Fibroblast of skin of right quadriceps (primary cell): ENCODE results near the gene EEIG1.

Experiments
- DNase-seq: peaks from one replicate; pipeline ENCODE4 v3.0.0-alpha.2; 2013

The EEIG1 gene

DNA sequence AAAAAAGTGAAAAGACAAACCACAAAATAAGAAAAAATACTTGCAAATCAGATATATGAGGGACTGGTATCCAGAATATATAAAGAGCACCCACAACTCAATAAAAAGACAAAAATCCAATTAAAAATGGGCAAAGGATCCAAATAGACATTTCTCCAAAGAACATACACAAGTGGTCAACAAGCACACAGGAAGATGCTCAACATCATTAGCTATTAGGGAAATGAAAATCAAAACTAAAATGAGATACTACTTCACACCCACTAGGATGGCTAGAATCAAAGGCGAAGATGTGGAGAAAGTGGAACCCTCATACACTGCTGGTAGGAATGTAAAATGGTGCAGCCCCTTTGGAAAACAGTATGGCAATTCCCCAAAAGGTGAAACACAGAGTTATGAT is 22.1 kb downstream of the EEIG1 start:
- no peak for DNase-seq

DNA sequence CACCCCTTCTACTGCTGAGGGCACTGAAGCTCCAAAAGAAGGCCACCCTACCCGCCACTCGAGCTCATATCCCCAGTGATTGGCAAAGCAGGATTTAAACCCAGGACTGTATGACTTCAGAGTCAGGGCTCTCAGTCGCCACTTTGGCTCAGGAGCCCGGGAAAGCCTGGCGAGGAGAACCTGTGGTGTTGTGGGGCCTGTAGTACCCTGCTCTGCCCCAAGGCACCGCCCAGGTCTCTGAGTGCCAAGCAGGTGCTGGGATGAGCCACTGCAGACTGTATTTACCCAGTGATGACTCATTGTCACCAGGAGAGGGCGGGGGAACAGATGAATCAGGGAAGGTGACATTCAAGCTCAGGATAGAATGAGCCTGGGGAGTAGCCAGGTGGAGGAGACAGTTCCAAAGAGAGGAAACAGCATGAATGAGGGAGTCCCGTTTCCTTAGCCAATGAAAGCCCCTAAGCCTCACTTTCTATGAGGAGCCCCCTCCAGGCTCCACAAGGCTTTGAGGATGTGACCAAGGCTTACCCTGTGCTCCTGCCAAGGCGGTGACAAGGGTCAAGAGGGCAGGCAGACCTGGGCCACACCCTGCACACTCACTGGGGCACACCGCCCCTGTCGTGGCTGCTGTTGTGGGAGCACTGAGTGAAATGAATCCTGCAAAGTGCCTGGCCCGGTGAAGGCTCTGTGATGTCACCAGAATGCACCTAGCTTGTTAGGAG is 25.3 kb downstream of the EEIG1 start:
- no peak for DNase-seq

DNA sequence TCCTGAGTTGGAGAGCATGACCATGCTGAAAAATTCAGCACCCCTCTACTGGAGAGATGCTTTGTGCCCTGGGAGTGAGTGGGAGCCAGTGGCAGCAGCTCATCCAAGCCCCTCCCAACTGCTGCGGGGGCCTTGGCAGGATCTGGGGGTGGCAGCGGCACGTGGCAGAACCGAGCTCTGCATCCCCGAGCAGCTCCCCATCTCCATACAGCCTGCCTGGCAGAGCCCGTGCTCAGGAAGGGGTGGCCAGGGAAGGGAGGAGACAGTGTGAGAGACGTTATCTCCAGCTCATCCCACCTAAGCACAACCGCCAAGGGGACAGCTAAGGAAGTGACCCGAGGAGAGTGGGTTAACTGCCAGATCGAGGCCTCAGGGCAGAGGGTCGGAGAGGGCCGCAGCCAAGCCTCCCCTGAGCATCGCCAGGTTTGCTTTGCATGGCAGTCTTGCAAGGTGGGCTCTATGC is 25.9 kb downstream of the EEIG1 start:
- no peak for DNase-seq

DNA sequence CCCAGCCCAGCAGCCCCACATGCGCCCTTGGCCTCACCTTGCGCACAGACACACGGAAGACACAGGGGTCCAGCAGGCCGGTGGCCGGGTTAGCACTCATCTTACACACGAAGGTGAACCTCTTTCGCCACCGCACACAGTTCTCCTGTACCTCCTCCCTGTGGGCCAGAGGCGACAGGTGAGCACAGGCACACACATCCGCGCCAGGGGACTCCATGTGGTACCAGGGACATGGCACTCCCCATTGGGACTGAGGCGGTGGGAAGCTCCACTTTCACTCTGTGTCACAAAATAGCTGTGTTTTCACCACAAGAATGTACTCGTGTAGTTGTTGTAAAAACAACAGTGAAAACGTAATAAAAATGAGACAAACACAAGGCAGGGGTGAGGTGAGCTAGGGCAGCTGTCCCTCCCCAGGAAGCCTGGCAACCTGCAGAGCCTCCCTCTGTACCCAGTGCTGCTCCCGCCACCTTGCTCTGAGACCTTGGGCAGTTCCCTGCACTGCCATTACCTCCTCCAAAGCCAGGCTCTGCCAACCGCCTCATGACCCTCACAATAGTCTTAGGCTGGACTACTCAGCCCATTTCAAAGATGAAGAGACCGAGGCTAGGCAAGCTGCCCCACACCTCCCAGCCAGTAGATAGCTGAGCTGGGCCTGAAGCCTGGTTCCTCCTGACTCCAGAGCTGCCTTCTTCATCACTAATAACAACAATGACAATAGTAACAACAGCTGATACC is 26.9 kb downstream of the EEIG1 start:
- DNase-seq: no peak

DNA sequence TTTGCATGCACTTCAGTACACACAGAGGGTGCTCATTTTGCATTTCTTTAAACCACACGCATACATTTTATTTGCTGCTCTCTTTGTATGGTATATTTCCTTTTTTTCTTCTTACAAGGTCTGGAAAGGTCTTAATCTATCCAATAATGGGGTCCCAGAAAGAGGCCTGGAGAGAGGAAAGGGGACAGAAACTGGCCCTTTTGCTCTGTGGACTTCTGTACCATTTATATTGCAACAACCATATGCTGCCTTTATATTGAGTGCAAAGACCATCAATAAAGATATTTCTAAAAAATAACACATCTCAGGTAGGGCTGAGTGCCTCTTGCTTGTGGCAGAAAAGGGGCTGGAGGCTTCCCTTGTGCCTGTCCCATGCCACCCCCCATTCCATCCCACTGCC is 27.6 kb downstream of the EEIG1 start:
- DNase-seq: no peak

DNA sequence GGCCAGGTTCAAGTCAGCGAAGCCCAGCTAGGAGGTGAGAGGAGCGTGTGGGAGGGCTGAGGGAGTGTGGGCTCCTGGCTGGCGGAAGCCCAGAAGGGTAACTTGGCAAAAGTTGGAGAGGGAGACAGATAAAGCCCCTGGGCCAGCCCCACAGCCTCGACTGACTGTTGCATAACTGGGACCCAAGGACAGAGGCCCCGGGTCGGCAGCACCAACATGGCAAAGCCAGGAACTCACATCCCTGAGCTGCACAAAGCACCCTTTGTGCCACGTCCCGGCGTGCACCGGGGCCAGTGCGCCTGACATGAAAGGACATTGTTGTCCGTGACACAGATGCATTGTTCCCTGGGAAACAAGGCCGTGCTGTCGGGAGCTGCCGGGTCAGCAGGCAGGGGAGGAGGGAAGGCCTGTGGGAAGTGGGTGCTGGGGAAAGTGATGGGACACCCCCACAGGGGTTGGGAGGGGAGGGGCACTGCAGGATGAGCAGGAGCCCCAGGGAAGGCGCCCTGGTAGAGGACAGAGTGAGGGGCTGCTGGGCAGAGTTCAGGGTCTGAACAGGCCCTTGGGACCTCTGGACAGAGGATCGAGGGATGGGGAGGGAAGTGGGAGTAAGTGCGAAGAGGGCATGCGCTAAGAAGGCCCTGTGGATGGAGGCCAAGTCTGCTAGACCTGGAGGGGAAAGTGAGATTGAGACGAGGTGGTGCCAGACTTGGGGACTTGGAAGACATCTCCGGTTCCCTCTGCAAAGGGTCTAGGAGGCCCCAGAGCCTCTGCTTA is 30.1 kb downstream of the EEIG1 start:
- no peak for DNase-seq

DNA sequence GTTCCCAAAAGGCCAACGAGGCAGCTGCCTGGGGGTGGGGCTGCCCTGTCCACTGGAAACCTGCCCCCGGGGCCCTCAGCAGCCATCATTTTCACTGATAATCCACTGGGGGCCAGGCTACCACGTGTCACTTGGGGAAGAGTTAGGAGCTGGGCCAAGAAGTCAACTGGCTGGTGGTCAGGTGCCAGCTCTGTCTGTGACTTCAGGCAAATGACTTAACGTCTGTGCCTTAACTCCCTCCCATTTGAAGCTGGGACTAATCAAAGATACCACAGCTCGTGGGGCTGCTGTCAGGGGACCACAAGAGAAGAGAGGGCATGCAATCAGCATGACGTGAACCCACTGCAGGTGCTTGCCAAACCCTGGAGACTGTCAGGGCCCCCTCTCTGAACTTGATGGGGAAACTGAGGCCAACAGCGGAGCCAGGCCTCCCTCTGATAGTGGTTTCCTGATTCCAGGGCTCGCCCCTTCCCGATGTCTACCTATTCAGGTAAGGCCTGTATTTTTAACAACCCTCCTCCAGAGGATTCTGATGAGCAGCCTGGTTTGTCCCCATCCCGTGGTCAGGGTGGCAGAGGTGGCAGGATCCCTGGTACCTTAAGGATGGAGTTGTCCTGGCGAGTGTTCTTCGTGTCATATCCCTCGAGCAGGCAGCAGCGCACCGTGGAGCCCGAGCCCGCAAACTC is 30.8 kb downstream of the EEIG1 start:
- DNase-seq: no peak

DNA sequence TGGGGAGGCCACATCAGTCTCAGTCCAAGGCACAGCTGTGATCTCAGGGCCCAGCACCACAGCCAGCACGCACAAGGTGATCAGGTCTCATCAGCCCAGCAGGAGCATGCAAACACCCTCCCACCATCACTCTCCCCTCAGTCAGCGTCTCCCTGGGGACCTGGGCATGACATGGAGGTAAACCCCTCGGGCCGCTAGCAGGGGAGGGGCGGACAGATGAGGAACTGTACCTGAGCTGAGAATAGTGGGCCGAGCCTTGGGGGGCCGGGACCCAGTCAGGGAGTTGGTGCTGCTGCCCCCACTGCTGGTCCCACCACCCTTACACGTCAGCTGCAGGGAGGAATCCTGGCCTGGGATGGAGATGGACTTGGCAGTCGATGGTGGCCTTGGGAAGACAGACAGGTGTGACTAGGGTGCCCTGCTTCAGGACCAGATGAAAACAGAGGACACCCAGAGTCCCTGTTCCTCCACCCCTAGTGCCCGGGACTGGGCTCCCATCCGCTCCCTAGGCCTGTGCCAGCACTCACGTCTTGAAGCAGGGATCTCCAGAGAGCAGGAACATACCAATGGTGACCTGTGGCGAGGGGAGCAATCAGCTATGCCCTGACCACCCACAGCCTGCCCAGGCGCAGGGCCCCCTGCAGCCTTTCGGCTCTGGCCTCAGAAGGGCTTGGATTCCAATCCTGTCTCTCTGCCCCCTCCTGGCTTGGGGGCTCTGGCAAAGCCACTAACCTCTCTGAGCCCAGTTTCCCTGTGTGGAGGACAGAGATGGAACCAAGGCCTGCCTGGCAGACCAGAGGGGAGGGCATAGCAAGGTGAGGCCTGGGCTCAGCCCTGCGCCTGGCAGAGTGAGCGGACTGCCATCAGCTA is 32.7 kb downstream of the EEIG1 start:
- no peak for DNase-seq

DNA sequence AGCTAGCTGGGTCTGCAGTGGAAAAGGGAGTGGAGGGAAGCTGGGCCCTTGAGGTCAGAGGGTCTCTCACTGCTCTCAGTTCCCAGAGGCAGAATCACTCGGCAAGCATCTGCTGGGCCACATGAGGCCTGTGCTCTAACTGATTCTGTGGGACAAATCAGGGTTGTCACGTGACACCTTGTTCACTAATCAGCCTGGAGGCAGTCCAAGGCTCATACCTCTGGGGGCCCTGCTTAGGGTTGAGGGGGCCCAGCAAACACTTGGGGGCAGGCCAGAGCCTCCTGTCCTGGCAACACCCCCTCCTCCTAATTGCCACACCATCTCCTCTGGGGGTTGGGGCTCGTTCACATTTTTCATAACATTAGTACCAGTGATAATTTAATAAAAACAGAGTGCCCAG is 34.1 kb downstream of the EEIG1 start:
- DNase-seq: no peak

DNA sequence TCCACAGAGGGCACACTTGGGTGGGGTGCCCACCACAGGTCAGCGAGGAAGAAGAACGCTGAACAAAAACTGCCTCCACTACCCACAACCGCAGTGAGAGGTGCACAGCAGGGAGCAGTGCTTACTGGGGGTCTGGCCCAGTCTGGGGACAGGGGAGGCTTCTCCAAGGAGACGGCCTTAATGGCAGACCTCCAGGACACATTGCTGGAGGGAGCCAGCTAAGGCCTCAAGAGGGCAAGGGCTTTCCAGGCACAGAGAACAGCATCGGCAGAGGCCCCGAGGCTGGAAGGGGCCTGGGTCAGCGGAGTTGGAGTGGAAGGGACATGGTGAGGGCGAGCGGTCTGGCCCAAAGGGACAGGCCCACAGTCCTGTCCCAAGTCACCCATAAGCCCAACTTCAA is 34.8 kb downstream of the EEIG1 start:
- no peak for DNase-seq

DNA sequence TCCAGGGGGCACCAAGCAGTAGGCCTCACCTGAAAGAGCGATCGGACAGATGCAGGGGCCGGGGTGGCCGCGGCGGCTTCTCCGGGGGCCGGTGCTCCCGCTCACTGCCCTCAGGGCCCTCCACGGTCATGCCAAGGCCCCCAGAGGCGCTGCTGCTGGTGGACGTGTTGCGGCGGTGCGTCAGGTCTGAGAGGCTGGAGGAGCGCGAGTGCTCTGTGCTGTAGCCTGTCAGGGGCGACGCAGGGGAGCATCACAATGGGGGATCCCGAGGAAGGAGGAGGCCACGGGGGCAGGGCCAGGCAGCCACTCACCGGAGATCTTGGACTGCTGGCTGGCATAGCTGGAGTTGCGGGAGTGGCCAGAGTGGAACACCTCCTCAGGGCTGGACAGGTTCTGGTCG is 35.5 kb downstream of the EEIG1 start:
- no peak for DNase-seq

DNA sequence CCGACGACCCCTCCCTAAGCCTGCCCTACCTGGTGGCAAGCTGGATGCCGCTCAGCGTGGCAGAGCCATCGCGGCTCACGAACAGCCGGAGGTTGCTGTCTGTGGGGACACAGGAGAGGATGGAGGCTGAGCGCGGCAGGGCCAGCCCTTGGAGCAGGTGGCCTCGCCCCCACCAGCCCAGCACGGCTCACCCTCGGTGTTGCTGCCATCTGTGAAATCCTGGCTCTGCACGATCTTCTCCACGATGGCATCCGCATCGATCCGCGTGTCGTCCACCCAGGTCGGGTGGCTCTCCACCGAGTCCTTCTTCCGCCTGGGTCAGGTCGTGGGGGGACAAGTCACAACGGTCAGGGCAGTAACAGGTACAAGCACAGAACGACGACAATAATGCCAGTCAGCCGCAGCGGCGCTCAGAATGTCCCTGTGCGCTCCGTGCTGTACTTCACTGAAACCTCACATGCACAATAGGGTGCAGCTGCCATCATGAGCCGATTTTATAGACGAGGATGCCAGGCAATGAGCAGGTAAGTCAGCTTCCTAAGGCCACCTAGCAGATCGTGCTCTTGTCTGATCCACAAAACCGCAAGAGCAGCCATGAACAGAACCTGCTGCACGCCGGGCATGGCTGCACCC is 36.1 kb downstream of the EEIG1 start:
- DNase-seq: no peak

DNA sequence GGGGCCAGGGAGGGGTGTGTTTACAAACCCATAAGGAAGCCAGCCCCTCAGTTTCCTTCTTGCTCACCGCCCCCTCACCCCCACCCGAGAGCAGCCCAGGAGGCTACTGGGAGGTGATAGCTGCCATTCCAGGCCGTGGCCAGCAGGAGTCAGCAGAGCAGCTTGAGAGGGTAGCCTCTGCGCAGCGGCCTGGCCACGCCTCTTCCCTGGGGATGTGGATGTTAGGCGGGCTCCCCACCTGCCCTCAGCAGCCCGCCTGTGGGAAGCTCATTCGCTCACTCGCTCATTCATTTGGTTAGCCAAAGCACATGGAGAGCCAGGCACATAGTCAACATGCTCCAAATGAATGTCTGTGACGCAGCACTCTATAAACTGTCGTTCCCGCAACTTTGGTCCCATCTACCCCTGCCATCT is 37.1 kb downstream of the EEIG1 start:
- peak; percentile 70 for DNase-seq

DNA sequence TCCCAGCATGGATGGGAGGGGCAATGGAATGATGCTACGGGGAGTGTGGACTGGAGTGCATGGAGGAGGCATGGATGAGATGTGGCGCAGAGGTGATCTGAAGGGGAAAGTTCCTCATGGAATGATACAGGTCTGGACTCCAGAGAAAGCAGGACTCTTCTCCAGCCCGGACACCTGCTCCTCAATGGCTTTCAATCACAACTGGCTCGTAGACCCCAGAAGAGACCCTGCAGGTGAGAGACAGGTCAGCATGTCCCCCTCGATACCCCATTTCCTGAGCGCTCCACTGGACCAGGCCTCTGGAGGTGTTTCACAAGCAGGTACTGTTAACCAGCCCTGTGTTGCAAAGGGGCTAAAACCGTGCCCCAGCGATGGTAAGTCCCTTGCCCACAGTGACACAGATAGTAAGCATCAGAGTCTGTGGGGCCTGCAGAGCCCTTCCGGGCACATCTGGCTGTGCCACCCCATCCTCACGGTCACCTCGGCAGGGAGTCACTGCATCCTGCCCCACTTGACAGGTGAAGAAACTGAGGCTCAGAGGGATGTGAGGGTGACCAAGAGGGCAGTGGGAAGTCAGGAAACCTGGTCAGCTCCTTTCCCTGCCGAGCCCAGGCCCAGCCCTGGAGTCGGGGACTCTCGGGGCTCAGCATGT is 37.7 kb downstream of the EEIG1 start:
- DNase-seq: no peak

DNA sequence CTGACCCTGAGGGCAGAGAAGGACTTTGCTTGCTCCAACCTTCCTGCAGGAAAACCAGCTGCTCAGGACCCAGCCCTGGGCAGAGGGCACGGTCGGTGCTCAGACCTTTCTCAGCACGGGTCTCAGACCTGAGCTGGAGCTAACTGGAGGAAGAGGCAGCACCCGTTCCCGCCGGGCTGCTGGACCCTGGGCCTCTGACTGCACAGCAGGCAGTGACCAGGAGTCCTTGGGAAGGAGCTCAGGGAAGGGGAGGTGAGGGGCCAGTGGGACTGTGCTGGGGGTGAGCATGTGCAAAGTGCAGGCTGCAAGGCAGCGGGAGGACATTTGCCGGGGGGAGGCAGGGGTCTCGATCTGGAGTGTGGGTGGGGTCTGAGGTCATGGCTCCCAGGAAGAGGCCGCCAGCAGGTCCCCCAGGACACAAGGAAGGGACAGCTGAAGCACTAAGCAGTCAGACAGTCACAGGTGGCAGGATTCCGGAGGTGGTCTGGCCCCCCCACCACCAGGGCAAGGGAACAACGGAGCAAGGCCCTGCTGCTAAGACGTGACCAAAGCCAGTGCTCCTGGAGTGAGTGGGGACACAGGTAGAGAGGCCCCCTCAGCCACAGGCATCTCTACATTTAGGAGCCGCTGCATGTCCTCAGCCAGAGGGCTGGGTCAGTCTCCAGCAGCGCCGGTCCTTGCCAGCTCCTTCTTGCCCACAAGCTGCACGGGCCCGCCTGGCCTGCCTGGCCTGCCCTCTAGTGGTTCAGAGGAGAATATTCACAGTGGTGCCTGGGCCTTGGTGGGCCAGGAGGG is 38.4 kb downstream of the EEIG1 start:
- DNase-seq: peak; percentile 52

DNA sequence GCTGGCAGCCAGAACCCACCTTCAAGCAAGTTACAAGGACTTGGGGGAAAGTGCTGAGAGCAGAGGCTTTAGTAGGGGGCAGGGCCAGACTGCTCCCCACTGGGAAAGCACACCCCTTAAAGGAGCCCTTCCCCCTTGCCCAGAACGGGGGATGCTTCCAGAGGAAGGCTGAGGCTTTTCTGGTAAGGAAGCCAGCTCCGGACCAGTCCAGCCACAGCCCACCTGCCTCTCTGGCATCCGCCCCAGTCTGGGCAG is 38.9 kb downstream of the EEIG1 start:
- DNase-seq: no peak

DNA sequence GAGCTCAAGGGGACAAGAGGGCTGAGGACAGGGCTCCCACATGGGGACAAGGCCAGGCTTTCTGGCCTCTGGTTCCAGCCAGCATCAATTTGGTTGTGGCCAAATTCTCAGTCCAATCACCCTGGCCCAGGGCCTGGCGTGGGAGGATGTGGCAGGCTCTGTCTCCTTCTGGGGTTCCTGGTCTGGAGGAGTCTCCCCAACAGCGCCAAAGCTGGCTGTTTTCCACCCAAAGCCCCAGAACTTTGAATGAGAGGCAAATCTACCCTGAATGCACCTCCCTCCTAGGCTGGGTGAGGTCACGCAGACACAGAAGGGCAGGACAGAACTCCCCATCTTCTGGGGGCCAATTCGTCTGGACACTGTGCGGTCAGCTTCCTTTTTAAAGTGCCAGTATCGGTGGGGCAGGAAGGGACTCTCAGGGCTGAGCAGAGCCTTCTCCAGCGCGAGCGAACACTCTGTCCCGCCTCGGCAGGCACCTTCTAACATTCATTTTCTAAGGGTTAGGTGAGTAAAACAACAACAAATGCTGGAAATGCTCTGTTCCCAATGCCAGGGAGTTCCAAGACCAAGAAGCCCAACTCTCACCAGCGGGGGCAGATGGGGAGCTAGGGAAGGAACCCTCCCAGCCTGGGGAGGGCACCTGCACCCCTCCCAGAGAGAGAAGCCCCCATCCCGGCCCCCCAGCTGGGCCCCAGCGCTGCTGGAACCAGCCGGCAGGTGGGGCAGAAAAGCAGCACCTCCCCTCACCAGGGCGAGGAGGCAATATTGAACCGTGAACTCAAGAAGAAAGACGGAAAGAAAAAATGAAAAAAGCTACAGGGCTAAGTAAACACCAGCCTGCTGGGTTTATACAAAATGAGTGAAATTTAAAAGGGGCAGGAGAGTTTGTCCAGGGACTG is 39.5 kb downstream of the EEIG1 start:
- DNase-seq: no peak

DNA sequence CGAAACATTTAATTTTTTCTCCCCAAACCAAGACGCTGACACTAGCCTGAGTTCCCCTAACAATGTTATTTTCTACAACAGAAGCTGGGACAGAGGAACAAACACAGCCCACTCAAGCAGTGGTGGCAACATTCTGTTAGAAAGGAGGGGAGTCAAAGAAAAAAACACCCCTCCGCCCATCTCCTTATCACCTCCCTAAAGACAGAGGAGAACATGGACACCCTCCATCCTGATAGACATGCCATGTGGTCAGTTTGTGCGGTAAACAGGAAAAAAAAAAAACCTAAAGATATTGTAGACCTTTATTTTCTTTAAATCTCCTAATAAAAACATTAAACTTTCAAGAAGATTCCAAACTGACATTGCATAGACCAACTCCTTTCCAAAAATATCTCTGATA is 40.2 kb downstream of the EEIG1 start:
- DNase-seq: no peak

DNA sequence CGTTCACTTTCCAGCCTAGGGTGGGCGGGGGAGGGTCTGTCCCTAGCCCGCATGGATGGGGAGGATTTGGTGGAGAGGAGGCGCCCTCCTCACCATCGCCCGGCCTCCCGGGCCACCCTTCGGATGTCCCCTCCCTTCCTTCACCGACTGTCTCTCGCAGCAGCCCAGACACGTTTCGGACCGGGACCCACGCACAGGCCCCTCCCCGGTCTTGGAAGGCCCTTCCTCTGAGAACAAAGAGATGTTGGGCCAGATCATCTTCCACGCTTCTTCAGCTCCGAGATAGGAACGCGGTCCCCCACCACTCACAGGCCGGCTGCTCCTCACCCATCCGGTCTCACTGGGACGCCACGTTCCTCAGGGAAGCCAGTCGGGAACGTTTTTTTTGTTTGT is 42.5 kb downstream of the EEIG1 start:
- DNase-seq: no peak
